Dermis microvascular lymphatic vessel endothelial cell (primary cell): ENCODE measurements around the gene PRIMPOL. TPM values are rescaled to one million over a fixed set of nuclear protein-coding genes. Genes with fewer than 3 reads are reported as not detected.
"Not testable (repeated sequence)": the region's sequence is repeated elsewhere in the genome, so short reads cannot be mapped to it uniquely, and the experiment has no call there.

Experiments
- DNase-seq, 2 donors: peaks; one replicate each; pipeline versions ENCODE4 v3.0.0 to v3.0.0-alpha.2; 2010; ENCODE audit warnings: low read depth in 2 of 2
- total RNA-seq: library from RNA; depleted of rRNA; stranded (reverse); fragments of >200 nt; gene quantifications from 2 replicates; pipeline ENCODE4 v1.2.1, GENCODE V29; 2014

PRIMPOL gene
- total RNA-seq, 1 donor from 2014 or later: 8.5 TPM

DNA sequence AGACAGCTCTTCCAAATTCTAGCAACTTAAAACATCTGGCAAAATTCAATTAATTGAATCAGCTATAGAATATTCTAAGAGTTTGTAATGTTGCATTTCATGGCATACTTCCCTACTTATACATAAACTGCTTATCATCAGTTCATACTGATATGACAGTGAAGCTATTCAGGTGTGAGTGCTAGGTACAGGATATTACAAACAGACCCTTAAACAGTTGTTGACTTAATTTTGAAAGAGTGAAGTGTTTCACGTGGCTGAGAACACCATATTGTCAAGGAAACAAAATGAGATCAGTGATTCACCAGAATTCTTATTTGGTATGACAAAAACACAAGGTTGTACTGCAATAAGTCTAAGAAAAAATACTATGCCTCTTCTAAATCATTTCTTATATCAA lies 56.9 kb downstream of the PRIMPOL start:
- DNase-seq: no peak

DNA sequence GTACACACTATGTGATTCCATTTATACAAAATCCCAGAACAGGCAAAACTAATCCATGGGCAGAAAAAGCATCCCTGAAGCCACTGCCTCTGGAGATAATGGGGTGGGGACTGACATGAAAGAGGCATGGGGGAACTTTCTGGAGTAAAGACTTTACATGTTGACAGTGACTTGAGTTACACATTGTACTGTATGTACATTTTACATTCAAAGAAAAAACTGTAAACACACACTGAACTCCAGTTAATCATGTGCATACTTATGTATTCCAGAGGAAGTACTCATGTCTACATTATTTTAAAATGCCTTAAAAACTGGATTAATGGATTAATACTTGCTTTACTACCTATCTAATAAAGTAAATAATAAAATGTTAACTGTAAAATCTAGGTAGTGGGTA lies 62.8 kb downstream of the PRIMPOL start:
- no peak for DNase-seq

DNA sequence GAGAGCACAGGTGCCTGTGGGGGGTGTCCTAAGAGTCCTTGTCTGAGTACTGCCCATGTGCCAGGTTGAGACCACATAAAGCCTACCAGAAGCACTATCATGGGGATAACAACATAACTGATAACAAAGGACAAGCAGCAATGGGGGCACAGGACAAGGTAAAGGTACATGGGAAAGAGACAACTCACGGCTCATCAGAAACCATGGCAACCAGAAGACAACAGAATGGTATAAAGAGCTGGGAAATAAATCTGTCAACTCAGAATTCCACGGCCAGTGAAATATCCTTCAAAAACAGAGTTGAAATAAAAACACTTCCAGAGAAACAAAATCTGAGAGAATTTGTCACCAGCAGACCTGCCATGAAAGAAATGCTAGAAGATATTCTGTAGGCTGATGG lies 64.3 kb downstream of the PRIMPOL start:
- peak; percentile 55 to 75 for DNase-seq

GRCh38 chr4:184715526-184715925 lies 66.0 kb downstream of the PRIMPOL start:
- DNase-seq: no peak

DNA sequence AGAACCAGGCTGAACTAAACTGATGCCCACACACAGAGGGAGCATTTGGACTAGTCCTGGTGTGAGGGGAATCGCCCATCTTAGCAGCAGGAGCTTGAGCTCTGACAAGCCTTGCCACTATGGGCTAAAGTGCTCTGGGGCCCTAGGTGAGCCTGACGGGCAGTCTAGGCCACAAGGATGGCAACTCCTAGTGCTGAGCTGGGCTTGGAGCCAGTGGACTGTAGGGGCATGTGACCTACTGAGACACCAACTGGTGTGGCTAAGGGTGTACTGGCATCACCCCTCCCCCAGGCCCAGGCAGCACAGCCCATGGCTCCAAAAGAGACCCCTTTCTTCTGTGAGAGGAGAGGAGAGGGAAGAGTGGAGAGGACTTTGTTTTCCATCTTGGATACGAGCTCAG lies 69.9 kb downstream of the PRIMPOL start:
- DNase-seq: no peak

DNA sequence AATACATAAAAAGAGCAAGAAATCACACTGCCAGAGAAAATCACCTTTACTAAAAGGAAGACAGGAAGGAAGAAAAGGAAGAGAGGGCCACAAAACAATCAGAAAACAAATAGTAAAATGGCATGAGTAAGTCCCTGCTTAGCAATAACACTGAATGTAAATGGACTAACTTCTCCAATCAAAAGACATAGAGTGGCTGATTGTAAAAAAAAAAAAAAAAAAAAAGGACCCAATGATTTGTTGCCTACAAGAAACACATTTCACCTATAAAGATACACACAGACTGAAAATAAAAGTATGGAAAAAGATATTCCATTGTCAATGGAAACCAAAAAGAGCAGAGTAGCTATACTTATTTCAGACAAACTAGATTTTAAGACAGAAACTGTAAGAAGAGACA lies 71.7 kb downstream of the PRIMPOL start:
- DNase-seq: no peak

GRCh38 chr4:184722798-184723197 lies 73.3 kb downstream of the PRIMPOL start:
- DNase-seq: no peak

DNA sequence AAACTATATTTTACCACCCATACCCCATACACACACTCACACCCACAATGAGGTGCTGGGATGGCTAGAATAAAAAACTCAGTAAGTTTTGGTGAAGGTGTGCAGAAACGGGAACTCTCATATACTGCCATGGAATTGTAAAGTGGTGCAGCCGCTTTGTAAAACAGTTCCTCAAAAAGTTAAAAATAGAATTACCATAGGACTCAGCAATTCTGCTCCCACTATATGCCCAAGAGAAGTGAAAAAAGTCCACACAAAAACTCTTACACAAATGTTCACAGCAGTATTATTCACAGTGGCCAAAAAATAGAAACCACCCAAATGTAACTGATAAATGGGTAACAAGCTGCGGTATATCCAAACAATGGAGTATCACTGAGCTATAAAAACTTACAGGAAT lies 77.9 kb downstream of the PRIMPOL start:
- DNase-seq: no peak

DNA sequence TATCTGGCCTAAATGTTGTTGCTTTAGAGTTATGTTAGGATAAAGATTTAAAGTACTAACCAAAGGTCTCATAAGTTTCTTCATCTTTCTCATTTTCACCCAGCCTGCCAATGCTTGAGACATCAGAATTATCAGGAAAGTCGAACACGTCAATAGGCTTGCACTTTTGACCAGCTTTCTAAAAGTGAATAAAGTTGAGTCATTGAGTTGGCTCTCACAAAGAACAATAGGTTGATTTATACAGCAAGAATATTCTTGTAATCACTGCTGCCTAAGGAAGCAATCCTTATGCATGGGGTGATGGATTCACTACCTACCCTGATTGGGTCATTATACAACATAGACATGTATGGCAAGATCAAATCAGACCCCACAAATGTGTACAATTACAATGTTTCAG lies 79.3 kb downstream of the PRIMPOL start:
- peak in 1 of 2 donors; percentile 77 for DNase-seq

GRCh38 chr4:184729946-184730345 lies 80.4 kb downstream of the PRIMPOL start:
- DNase-seq: no peak

DNA sequence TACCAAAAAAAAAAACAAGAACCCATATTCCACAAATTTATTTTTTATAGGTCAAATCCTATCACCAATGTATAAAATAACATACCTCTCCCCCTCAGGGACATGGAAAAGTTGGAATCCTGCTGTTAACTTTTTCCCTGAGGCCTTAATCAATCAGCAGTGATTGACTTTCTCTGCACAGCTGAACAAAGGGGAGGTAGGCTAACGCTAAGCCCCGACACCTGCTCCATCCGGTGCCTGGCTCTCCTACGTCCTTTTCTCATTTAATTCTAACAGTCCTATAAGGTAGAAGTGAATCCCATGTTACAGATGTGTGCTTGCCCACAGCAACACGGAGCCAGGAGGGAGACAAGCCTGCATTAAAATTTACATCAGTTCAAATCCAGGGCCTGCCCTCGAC lies 81.5 kb downstream of the PRIMPOL start:
- DNase-seq: no peak

DNA sequence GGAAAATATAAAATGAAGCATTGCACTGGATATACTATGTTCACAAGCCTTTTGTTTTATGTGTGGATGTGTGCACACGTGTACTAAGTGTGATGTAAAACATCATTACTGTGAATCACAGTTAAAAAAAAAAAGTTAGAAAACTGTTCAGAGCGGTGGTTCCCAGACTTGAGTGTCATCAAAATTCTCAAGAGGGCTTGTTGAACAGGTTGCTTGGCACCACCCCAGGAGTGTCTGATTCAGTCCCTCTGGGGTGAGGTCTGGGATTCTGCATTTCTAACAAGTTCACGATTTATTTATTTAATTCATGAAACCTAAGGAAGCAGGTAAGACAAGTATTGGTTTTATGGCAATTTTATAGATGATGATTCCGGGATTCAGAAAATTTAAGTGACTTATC lies 82.6 kb downstream of the PRIMPOL start:
- no peak for DNase-seq

GRCh38 chr4:184733654-184734524 lies 84.4 kb downstream of the PRIMPOL start, which contains the start of gene CENPU:
TSS of gene CENPU (minus strand) at chr4:184734096. CDS start at chr4:184734062, 34 bp downstream.
- peak; percentile 98 to 99 for DNase-seq

DNA sequence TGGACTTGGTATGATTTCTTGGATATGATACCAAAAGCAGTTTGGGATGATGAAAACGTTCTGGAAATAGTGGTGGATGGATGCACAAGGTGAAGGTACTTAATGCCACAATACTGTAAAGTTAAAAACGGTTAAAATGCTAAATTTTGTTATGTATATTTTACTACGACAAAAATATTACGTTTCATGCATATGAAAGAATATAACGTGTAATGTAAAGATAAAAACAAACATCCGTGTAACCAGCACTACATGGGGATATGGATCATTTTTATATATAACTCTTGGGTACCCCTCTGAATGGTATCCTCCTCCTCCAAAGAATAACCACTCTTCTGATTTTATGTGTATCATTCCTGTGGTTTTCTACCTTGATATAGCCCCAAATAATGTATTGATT lies 85.2 kb downstream of the PRIMPOL start:
- no peak for DNase-seq

- not testable (repeated sequence) for DNase-seq
Measured at GRCh38 chr4:184739575-184739974, 90.0 kb downstream of the PRIMPOL start.

DNA sequence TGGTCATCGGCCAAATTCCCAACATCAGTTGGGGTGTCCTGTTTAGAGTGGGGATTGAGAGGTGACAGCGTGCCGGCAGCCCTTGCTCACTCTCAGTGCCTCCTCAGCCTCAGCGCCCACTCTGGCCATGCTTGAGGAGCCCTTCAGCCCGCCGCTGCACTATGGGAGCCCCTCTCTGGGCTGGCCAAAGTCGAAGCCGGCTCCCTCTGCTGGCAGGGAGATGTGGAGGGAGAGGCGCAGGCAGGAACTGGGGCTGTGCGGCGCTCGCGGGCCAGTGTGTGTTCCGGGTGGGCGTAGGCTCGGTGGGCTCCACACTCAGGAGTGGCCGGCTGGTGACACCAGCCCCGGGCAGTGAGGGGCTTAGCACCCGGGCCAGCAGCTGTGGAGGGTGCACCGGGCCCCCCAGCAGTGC lies 91.4 kb downstream of the PRIMPOL start:
- no peak for DNase-seq

DNA sequence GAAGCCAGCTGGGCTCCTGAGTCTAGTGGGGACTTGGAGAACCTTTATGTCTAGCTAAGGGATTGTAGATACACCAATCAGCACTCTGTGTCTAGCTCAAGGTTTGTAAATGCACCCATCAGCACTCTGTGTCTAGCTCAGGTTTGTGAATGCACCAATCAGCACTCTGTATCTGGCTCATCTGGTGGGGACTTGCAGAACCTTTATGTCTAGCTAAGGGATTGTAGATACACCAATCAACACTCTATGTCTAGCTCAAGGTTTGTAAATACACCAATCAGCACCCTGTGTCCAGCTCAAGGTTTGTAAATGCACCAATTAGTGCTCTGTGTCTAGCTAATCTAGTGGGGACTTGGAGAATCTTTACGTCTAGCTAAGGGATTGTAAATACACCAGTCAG lies 92.1 kb downstream of the PRIMPOL start:
- not testable (repeated sequence) for DNase-seq

GRCh38 chr4:184743650-184744049 lies 94.1 kb downstream of the PRIMPOL start:
- DNase-seq: no peak

DNA sequence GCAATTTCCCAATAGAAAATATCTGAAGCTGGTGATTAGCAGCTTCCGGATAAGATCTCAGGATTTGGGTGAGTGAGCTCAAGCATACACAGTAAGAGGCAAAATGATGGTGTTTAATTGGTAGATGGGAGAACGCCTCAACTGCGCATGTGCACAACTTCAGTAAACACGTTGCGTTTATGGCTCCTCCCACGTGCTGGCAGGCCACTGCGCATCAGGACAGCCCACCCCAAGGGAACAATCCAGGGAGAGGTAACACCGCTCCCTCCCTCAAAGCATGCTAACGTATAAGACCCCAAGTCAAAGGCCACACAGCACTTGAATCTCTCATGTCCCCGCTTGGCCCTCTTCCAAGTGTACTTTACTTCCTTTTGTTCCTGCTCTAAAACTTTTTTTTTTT lies 94.7 kb downstream of the PRIMPOL start:
- no peak for DNase-seq
